ENCODE data around the gene WDR49.

WDR49 gene

GRCh38 chr3:167611718-167612117, 42.0 kb downstream of the WDR49 start:
- no peak for DNase-seq

GRCh38 chr3:167609156-167609555, 44.6 kb downstream of the WDR49 start:
- DNase-seq, result no peak

GRCh38 chr3:167606836-167607235, 46.9 kb downstream of the WDR49 start:
- no peak for DNase-seq

- no peak for DNase-seq
These were observed 47.9 kb downstream of the WDR49 start for GRCh38 chr3:167605871-167606270.

GRCh38 chr3:167602041-167602440, 51.7 kb downstream of the WDR49 start:
- no peak for DNase-seq

- no peak for DNase-seq
These were observed 66.1 kb downstream of the WDR49 start for GRCh38 chr3:167587651-167588050.

GRCh38 chr3:167575000-167575600, 78.6 kb downstream of the WDR49 start:
- DNase-seq, result no peak

GRCh38 chr3:167572991-167573390, 80.8 kb downstream of the WDR49 start:
- DNase-seq, result no peak

GRCh38 chr3:167568634-167569033, 85.1 kb downstream of the WDR49 start:
- DNase-seq, result no peak

GRCh38 chr3:167565489-167565888, 88.3 kb downstream of the WDR49 start:
- no peak for DNase-seq

- no peak for DNase-seq
These were observed 89.1 kb downstream of the WDR49 start for GRCh38 chr3:167564612-167565011.

- no peak for DNase-seq
These were observed 93.8 kb downstream of the WDR49 start for GRCh38 chr3:167559924-167560323.

GRCh38 chr3:167554898-167555297, 98.8 kb downstream of the WDR49 start:
- no peak for DNase-seq

GRCh38 chr3:167538081-167538480, 115.7 kb downstream of the WDR49 start:
- DNase-seq, result no peak

- DNase-seq, result no peak
These were observed 132.8 kb downstream of the WDR49 start for GRCh38 chr3:167521006-167521355.

- no peak for DNase-seq
These were observed 133.3 kb downstream of the WDR49 start for GRCh38 chr3:167520266-167521005.

- no peak for DNase-seq
These were observed 145.8 kb downstream of the WDR49 start for GRCh38 chr3:167507954-167508353.

- DNase-seq, result no peak
These were observed 151.3 kb downstream of the WDR49 start for GRCh38 chr3:167502401-167502800.

- DNase-seq, result no peak
These were observed 151.8 kb downstream of the WDR49 start for GRCh38 chr3:167501941-167502340.

GRCh38 chr3:167497903-167498302, 155.8 kb downstream of the WDR49 start:
- DNase-seq, result no peak

- DNase-seq, result no peak
These were observed 160.5 kb downstream of the WDR49 start for GRCh38 chr3:167493244-167493643.

- DNase-seq, result no peak
These were observed 162.1 kb downstream of the WDR49 start for GRCh38 chr3:167491621-167492020.

- DNase-seq, result no peak
These were observed 164.2 kb downstream of the WDR49 start for GRCh38 chr3:167489571-167489970.

GRCh38 chr3:167487556-167487955, 166.2 kb downstream of the WDR49 start:
- no peak for DNase-seq

GRCh38 chr3:167484551-167484950, 169.2 kb downstream of the WDR49 start:
- DNase-seq, result no peak

All from right hindlimb (tissue), 1 donor.